Astrocyte (in vitro differentiated cells and primary cell): ENCODE results near the gene P3H1.

Experiments
- CTCF ChIP-seq: IDR thresholded peaks from 2 replicates; pipeline ENCODE4 v1.5.1; 2011; ENCODE audit warnings: low read depth, mild to moderate bottlenecking, inconsistent platforms, low read length, moderate library complexity; ENCODE audit not compliant: insufficient read depth
- EZH2 ChIP-seq: IDR thresholded peaks from 2 replicates; pipeline ENCODE4 v1.6.1; 2012; ENCODE audit warnings: mild to moderate bottlenecking, low read length, inconsistent platforms; ENCODE audit not compliant: insufficient read depth

- no peak for TF ChIP-seq CTCF
- no peak for TF ChIP-seq EZH2
These were observed 1.6 kb downstream of the P3H1 start for GRCh38 chr1:42765269-42765668.
